HG03280 (cell line): ENCODE measurements around the gene SMARCA2.

ENCODE experiments used
- ATAC-seq: cut with Tn5 transposase; IDR thresholded peaks from one replicate; pipeline ENCODE4 v1.9.1; 2021; ENCODE audit warnings: mild to moderate bottlenecking, moderate library complexity; ENCODE audit not compliant: unreplicated experiment

Gene SMARCA2

GRCh38 chr9:2039294-2040180, 24.4 kb downstream of the SMARCA2 start:
- ATAC-seq = no peak

DNA sequence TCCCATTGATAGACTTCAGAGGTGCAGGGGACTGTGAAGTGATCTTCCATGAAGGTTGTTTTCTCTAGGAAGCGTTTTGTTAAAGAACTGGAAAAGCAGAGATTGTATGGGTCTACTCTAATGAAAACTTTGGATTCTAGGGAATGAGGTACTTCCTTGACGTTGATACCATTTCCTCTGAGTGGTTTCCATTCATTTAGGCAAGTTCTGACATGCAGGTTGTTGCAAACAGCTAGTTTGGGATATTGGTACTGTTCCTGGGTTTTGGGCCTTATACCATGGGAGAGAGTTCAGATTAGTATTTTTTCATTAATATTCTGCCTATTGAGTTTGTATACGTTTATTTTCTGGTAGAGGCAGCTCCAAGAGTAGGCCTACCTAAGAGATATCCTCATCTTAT, 25.7 kb downstream of the SMARCA2 start:
- ATAC-seq = no peak

DNA sequence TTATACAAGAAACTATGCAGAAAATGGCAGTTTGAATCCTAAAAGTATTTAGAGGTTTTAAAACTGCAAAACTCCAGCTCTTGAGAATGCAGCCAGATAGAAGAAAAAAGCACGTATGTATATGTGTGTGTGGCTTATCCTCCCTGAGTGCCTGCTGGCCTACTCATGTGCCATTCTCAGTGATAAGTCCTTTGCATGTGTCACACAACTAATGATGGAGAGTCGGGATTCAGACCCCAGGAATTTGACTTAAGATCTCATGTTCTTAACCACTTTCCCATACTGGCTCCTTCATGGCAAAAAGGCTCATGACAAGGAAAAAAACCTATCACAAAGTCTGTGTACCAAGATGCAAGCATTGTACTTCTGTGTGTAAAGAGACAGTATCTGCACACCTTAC, 26.6 kb downstream of the SMARCA2 start:
- no peak for ATAC-seq

DNA sequence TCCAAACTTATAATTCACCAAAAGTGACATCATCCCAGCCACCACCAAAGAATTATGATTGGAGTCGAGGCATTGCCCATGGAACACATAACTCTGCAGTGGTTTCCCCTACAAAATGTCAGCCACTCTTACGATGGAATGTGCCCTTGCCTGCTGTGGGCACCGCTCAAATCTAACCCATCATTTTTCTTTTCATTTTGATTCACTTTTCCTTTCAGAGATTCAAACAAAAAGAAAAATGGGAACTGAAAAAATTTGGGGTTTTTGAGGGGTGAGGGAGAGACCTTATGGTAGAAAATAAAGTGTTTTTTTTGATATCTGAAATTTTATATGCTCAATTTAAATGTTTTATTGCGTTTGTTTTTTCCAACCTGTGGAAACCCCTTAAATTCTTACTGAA, 28.1 kb downstream of the SMARCA2 start:
- peak; percentile 8 for ATAC-seq

- ATAC-seq = peak; percentile 54
Measured at GRCh38 chr9:2043881-2044462, 28.8 kb downstream of the SMARCA2 start.

DNA sequence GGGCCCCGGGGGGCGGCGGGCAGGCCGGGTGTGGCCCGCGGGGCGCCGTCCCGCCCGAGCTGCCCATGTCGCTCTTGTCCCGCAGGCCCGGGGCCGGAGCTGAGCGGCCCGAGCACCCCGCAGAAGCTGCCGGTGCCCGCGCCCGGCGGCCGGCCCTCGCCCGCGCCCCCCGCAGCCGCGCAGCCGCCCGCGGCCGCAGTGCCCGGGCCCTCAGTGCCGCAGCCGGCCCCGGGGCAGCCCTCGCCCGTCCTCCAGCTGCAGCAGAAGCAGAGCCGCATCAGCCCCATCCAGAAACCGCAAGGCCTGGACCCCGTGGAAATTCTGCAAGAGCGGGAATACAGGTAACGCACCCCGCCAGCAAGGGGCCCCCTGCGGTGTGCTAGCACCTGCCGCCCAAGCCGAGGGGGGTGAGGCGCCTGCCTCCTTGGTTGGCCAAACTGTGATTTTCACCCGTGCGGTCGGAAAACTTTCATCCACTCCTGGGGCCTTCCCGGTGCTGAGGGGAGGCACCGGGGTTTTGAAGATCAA, 32.1 kb downstream of the SMARCA2 start:
- ATAC-seq = no peak

GRCh38 chr9:2047916-2048315, 32.8 kb downstream of the SMARCA2 start:
- no peak for ATAC-seq

- no peak for ATAC-seq
Measured at GRCh38 chr9:2050236-2050635, 35.1 kb downstream of the SMARCA2 start.

DNA sequence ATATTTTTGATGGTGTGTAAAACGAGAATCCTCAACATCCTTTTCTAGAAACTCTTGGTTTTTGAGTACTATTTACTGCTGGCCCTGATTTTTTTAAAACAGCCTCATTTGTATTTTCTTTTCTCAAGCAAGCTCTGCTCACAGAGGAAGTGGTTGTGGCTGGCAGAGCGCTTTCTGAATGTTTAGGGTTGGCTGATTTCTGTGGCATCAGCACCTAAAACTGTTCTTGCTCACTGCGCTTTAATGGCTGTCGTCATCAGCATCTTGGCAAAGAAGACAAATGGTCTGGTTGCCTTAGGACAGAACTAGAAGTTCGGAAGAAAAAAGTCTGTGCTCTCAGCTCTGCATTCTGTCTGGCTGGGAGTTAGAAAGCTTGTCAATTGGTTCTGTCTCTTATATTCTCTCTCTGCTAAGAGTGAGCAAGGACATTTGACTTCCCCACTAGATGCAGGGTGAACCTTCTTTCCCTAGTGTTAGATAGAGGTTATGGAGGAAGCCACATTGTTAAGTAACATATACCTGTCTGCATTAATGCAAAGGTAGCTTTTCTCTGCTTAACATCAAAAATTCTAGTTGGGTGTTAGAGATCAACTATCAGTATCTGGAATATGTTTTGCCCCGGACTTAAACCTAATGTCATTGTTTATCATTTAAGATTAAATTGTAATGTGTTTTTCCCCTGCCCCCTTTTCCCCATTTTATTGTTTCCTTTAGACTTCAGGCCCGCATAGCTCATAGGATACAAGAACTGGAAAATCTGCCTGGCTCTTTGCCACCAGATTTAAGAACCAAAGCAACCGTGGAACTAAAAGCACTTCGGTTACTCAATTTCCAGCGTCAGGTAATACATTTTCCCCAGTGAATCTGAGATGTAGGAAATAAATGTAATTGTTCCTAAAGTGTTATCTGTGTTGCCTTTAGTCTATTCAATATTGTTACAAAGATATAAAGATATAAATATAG, 39.0 kb downstream of the SMARCA2 start:
- peak; percentile 95 for ATAC-seq

GRCh38 chr9:2055203-2055658, 40.1 kb downstream of the SMARCA2 start:
- no peak for ATAC-seq

DNA sequence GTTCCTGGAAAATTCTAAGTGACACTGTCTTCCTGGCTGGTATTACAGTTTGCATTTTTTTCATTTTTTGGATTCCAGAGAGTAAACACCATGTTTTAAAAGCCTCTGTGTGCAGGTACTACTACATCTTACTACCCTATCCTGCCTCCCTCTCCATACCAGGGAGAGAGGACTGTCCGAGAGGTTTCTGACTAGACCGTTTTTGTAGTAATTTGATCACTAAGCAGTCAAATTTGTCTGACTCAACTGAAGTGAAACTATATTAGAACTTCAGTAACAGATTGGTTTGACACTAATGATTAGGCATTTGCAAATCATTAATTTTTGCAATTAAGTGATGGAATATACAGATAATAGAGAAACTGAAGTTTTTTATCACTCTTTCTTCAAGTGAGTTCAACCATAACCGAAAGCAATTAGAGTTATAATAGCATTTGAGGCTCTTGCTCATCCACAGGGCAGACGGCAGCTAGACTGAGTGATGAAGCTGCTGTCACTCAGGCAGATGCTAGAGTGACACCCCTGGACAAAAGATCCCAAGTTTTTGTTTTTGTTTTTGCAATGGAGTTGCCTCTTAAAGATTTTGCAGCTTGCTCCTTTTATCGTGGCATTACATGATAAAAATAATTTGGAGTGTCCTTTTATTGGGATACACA, 44.3 kb downstream of the SMARCA2 start:
- no peak for ATAC-seq

- no peak for ATAC-seq
Measured at GRCh38 chr9:2060424-2060823, 45.3 kb downstream of the SMARCA2 start.

- no peak for ATAC-seq
Measured at GRCh38 chr9:2065704-2066103, 50.6 kb downstream of the SMARCA2 start.

DNA sequence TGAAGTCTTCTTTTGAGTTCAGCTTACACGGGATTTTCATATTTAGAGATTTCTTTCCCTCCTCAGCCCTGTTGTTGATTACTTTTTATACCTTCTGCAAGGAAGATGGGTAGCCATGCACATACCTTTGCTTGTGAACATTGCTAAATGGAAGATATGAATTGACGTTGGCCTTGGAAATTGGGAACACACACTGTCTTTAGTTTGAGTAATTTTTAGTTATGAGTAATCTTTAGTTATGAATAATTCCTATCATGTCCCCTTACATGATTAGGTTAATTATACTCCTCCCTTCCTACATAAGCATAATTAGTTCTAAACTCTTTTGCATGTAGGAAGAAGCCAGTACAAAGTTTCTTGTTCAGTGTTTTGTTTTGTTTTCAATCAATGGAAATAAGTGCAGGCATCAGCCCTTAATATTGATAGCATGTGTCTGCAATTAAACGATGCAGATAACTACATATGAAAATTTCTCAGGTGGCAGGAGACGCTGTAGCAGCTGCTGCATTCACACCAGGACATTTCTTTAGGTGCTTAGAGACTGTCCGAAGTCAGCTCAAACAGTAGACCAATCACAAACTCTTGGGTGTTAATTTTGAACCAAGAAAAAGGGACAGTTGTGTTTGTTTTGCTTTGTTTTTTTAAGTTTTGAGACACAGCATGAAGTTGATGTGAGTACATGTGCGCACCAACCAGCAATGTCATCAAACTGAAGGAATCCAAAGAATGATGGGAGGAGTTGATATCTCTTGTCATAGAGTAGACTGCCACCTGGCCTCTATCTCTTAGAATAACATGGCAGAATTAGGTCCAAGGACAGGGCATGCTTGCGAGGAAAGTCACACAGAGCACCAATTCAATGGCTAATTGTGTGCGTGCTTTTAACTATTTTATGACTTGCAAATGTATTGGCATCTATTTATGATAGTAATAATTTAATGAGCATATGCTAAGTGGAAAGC, 51.4 kb downstream of the SMARCA2 start:
- ATAC-seq = peak; percentile 48

- peak; percentile 89 for ATAC-seq
Measured at GRCh38 chr9:2072752-2073405, 57.7 kb downstream of the SMARCA2 start.

DNA sequence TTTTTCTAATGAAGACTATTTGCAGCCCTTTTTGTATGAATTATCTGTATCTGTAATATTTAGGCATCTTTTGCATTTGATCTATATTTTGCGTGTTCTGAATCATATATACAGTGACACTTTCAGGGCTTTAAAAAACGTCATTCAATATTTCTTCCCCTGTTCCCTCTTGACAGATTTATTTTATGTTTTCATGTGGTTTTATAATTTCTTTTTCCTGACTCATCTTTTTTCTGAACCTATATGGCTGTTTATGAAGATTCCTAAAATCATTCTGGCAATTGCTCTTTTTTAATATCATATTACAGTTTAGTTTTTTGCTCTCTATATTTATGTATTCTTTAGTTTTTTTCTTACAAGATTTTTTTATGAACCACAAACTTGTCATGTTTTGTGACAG, 67.6 kb downstream of the SMARCA2 start:
- no peak for ATAC-seq

GRCh38 chr9:2083479-2083878, 68.3 kb downstream of the SMARCA2 start:
- ATAC-seq = no peak

DNA sequence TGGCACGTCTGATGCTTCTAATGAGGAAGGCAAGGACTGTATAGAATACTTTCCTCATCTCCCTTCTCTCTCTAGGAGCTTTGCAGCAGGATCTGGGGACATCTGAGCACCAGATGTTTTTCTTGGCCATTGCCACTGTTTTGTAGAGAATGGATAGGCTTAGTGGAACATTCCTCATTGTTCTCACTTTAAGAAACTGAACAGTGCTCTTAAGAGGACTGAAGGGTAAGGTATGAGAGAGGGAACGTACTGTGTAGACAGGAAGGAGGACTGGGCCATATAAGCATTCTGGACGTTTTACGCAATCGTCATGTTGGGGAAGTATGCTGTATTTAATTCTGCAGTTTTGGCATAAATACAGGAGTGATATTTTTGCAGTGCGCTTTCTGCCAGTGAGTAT, 70.6 kb downstream of the SMARCA2 start:
- no peak for ATAC-seq

DNA sequence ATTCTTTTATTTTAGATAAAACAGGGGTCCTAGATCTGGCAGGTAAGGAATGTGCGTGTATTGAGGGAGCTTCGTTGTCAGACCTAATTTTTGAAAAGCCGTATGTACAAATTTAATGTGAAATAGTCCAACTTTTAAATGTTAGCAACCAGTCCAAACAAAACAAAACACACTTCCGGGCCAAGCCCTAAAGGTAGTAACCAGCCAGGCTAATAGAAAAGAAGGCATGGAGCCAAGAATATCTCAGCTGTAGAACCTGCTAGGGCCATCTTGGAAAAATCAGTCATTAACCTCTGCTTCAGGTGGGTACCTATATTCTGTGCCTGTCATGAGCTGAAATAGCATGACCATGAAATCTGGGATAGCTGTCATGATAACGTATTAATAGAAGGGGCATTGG, 71.0 kb downstream of the SMARCA2 start:
- ATAC-seq = no peak
